ENCODE measurements around the gene MGAT4D.
A peak's percentile ranks its signal among the peaks of the same experiment; 100 is the strongest.
"Not testable (repeated sequence)": the region's sequence is repeated elsewhere in the genome, so short reads cannot be mapped to it uniquely, and the experiment has no call there.

Gene MGAT4D

DNA sequence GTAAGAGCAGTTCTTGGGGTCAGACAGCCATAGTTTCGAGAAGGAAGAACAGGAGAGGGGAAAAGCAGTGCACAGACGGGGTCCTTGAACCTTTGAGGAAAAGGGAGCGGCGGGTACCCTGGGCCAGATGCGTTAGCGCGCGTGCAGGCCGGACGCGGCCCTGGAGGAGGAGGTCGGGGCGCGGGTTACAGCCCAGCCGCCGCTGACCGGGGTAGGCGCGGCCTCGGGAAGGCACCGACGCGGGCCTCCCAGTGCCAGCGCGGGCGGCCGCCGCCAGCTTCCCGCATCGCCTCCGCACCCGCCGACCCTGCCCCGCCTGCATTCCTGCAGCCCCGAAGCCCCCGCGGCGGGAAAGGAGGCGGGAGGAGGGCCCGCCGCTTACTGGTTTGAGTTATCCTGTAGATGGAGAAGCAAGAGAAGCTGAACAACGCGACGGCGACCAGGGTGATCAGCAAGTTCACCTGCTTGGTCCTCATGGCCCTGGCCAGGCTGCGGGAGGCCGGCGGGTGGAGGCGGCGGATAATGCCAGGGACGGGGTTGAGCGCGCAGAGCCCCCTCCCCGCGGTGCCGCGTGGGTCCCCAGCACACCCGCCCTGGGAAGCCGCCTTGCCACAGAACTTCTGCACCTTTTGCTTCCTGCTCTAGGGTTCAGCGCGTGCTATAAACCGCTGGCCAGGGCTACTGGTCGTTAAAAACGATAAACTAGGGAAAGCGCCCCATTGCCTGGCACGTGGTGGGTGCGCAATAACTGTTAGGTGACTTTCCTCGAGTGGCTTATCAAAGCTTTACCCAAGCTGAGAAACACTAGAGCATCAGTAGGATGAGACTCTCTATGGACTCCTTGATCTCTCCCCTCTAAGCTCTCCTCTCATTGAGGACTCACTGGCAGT is at the start of gene MGAT4D:
TSS of gene MGAT4D (minus strand) at position 547 of the 890 bp plus-strand sequence. CDS start at position 476, 71 bp downstream.
- DNase-seq (ENCODE audit: insufficient read length, low spot score) (no peak), FAIRE-seq (no peak)

DNA sequence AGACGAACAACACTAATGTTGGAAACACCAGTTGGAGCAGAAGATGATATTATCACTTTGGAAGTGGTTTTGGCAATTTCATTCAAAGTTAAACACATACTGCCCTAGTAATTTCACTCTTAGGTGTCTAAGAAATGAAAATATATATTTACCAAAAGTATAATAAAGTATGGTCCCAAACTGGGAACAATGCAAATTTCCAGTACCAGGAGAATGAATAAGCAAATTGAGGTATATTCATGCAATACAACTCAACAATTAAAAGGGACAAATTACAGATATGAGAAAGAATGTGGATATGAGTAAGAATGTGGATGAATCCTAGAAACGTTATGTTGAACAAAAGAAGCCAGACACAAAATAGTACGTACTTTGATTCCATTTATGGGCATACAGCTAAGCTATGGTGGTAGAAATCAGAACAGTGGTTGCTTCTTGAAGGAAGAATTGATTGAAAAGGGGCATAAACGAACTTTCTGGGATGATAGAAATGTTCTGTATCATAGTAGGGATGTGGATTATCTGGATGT is 35.9 kb upstream of the MGAT4D start:
- no peak for FAIRE-seq
- no peak for DNase-seq (ENCODE audit: insufficient read length, low spot score)

DNA sequence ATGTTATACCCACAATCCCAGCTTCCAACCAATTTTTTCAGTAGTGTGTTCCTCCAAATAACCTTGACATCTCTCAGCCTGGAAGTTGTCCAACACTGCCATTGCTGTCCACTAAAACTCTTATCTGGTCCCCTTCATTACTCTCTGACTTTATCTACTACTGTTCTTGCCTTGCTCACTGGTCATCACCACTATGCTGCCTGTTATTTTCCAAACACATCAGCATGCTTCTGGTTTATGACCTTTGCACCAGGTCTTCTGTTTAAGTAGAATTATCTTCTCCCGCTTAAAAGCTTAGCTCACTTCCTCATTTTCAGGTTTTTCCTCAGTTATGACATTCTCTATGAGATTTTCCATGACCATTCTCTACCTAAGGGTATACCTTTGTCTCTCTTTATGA is 31.3 kb upstream of the MGAT4D start:
- DNase-seq (ENCODE audit: insufficient read length, low spot score) (no peak), FAIRE-seq (no peak)

DNA sequence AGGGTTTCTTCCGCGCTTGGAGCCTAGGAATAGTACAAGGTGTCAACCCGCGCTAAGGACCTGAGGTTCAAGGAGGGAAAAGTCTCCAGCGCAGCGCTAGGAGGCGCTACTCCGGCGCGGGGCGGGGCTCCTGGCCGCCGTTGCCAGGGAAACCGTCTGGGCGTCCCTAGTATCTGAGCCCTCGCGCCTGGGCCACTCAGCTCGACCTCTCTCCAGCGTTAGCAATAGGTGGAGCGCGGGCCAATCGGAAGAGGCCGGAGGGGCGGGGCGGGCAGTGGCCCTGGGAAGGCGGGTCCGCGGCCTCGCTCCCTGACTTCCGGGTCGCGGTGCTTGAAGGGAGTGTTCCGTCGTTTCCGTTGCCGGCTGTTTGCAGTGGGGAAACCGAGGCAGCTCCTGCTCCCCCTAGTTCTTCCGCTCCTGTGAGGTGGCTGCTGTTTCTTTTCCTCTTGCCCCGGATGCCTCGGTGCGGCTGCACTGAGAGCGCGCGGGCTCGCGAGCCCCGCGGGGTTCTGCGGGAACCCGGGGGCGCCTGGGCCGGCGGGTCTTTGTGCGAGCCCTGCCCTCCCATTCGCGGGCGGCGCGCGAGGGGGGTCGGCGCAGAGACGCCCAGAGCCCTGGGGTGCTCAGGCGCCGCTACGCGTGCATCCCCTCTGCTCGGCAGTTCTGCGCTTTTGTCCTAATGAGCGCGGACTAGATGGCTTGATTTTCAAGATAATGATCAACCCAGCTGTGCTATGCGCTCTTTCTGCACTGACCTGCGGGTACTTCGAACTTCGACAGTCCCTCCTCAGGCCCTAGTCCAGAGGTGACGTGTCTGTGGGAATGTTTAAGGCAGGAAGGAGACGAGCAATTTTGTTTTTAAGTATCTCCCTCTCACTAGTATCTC is 26.0 kb upstream of the MGAT4D start, which contains the start of gene ELMOD2:
TSS of gene ELMOD2 (plus strand) at position 312 of the 886 bp plus-strand sequence. CDS start 1,261 bp downstream, outside the sequence.
- DNase-seq (ENCODE audit: insufficient read length, low spot score) (peak; percentile 94), FAIRE-seq (peak; percentile 100)

DNA sequence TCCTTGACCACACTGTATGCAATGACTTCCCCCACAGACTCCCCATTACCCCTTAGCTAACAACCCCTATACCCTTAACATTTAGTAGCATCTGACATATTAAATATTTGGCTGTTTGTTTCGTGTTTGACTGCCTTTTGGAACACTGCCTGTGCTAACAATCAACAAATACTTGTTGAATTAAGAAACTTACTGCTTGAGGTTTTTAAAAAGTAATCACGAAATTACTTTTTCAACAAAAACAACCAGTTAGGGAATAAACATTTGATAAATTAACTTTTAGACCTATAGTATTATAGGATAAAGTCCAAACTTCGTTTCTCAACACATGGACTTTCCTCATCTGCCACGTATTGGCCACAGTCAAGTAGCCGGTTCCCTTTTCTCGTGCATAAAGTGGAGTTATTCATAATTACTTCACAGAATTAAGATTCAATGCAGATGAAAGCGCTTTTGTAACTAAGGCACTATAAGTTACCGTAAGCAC is 25.3 kb upstream of the MGAT4D start:
- no peak for FAIRE-seq
- no peak for DNase-seq (ENCODE audit: insufficient read length, low spot score)

- FAIRE-seq = no peak
- DNase-seq (ENCODE audit: insufficient read length, low spot score) = no peak
These were observed 17.3 kb upstream of the MGAT4D start for GRCh38 chr4:140515423-140515822.

DNA sequence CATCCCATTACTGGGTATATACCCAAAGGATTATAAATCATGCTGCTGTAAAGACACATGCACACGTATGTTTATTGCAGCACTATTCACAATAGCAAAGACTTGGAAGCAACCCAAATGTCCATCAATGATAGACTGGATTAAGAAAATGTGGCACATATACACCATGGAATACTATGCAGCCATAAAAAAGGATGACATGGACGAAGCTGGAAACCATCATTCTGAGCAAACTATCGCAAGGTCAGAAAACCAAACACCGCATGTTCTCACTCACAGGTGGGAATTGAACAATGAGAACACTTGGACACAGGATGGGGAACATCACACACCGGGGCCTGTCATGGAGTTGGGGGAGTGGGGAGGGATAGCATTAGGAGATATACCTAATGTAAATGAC is 15.7 kb upstream of the MGAT4D start:
- not testable (repeated sequence) for FAIRE-seq; DNase-seq (ENCODE audit: insufficient read length, low spot score)

- FAIRE-seq = no peak
These were observed 6.2 kb upstream of the MGAT4D start for GRCh38 chr4:140504261-140504660.

GRCh38 chr4:140499391-140499790 is 1.3 kb upstream of the MGAT4D start:
- DNase-seq (ENCODE audit: insufficient read length, low spot score) (no peak), FAIRE-seq (no peak)

More at GRCh38 chr4:140504261-140504660, 6.2 kb upstream of the MGAT4D start:
- DNase-seq (ENCODE audit: insufficient read length, low spot score) = no peak

GRCh38 chr4:140497405-140497746 is 717 bp downstream of the MGAT4D start:
- DNase-seq (ENCODE audit: insufficient read length, low spot score) = no peak
- FAIRE-seq = no peak

GRCh38 chr4:140485939-140486338 is 12.2 kb downstream of the MGAT4D start:
- FAIRE-seq (no peak), DNase-seq (ENCODE audit: insufficient read length, low spot score) (no peak)

- no peak for FAIRE-seq
- DNase-seq (ENCODE audit: insufficient read length, low spot score) = no peak
These were observed 14.6 kb downstream of the MGAT4D start for GRCh38 chr4:140483445-140483844.

DNA sequence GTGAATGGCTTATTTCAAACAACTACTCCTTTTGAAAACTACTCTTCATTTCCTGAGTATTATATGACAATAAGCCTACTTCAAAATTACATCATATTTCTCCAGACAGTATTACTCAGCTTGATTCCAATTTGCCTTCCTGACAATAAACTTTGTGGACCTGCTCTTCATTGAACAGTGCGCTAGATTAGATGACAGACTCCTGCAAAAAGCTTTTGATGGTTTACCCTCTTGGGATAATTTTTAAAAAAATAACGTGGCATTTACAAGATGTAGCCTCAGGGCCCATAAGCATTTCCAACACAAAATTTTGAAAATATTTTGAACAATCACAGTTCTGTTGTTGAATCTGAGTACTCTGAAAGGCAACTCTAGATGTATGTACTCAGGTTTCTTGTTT is 25.9 kb downstream of the MGAT4D start:
- DNase-seq (ENCODE audit: insufficient read length, low spot score) = no peak
- FAIRE-seq = no peak

DNA sequence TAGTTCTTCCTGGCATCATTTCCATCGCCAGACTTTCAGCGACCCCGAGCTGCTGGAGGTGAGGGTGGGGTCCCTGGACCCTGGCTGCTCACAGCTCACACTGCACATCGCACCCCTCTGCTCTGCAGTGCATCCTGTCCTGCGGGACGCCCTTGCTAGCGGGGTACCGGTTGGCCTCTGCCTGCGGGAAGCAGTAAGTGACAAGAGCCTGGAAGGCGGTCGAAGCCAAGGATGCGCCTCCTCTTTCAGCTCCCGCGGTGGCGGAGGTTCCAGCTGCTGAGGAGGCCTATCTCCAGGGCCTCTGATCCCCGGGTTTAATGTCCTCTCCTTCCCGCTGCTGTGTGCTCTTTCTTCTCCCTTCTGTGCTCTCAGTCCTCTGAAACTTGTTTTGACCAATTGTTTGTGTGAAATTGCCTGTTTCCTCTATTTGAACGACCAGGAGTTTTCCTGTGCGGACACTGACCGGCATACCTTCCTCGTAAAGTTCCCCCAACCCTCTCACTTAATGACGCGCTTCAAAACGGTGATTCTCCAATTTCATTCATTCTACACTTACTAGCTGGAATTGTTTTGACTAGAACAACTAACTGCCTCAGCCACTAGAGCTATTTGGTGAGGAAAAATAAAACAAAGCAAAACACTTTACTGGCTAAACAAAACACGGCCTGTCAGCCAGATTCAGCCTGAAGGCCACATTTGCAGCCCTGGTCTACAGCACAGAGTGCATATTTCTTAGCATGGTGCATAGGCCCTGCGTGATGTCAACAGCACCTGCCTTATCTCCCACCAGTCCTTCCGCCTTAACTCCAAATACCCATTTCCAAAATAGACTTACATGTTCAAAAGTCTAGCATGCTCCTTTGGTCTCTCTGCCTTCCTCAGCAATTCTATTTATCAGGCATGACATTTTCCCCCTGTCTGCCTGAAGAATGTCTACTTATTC is 28.0 kb downstream of the MGAT4D start:
- no peak for DNase-seq (ENCODE audit: insufficient read length, low spot score)
- no peak for FAIRE-seq

DNA sequence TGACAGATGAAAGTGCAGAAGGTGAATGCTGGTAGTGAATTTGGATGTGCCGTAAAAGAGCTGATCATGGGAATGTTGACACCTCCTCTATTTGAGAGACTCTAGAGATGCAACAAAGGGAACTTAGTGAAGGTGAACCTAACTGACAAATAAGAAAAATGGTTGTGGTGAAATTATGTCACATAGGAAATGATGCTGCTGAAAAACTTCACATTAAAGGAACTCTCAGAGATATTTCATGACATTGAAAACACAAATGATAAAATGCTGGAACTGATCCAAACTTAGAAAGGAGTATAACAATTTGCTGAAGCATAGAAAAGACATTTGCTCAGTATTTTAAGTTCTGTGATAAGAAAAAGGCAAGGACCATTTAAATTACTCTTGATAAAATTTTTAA is 31.9 kb downstream of the MGAT4D start:
- FAIRE-seq = no peak
- no peak for DNase-seq (ENCODE audit: insufficient read length, low spot score)

- DNase-seq (ENCODE audit: insufficient read length, low spot score) = no peak
- no peak for FAIRE-seq
These were observed 34.5 kb downstream of the MGAT4D start for GRCh38 chr4:140463614-140464013.

- DNase-seq (ENCODE audit: insufficient read length, low spot score) = no peak
- no peak for FAIRE-seq
These were observed 34.9 kb downstream of the MGAT4D start for GRCh38 chr4:140463182-140463581.

DNA sequence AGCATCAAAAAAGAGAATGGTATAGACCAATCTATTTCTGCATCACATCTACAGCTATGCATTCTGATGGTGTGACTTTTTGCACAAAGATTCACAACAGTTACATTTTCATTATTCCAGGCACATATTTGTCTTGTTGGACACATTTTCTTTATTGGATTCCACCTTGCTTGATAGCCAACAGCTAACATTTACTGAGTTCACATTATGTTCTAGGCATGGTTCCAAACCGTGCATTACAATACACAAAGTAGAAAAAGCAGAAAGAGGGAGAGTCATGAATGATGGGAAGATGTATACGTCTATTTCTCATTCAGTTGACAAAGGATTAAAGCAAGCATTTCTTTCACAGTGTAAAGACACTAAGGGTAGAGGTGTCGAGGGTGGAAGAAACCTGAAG is 47.7 kb downstream of the MGAT4D start:
- FAIRE-seq (no peak), DNase-seq (ENCODE audit: insufficient read length, low spot score) (no peak)

GRCh38 chr4:140448830-140449229 is 49.3 kb downstream of the MGAT4D start:
- FAIRE-seq = no peak

DNA sequence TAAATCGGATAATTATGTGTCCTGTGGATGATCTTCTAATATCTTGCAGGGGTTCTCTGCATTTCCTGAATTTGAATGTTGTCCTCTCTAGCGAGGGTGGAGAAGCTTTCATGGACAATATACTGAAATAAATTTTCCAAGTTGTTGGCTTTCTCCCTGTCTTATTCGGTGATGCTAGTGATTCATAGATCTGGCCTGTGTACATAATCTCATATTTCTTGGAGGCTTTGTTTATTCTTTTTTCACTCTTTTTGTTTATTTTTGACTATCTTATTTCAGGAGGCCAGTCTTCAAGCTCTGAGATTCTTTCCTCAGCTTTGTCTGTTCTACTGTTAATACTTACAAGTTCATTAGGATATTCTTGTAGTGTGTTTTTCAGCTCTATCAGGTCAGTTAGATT is 49.9 kb downstream of the MGAT4D start:
- FAIRE-seq (no peak), DNase-seq (ENCODE audit: insufficient read length, low spot score) (no peak)

More at GRCh38 chr4:140448830-140449229, 49.3 kb downstream of the MGAT4D start:
- DNase-seq (ENCODE audit: insufficient read length, low spot score) = no peak
